Osteoblast (primary cell): ENCODE data around the gene CALHM1. TPM values are rescaled to one million over a fixed set of nuclear protein-coding genes. Genes with fewer than 3 reads are reported as not detected.
"Not testable (repeated sequence)": the region's sequence is repeated elsewhere in the genome, so short reads cannot be mapped to it uniquely, and the experiment has no call there.

Experiments
- DNase-seq: peaks from one replicate; pipeline ENCODE4 v3.0.0; 2011; ENCODE audit warnings: low spot score, mixed read lengths; ENCODE audit not compliant: insufficient read length; ENCODE audit errors: missing footprints
- H2AFZ ChIP-seq: 2 replicates; pipeline ENCODE4 v1.6.0; 2011; ENCODE audit warnings: mild to moderate bottlenecking, low read length
- H3K27ac ChIP-seq: 2 replicates; pipeline ENCODE4 v1.5.1; 2011; ENCODE audit warnings: mild to moderate bottlenecking, low read depth, low read length, moderate library complexity
- H3K27me3 ChIP-seq: 2 replicates; pipeline ENCODE4 v1.6.0; 2012; ENCODE audit warnings: mild to moderate bottlenecking, control low read depth, inconsistent platforms, low read length, moderate library complexity; ENCODE audit not compliant: insufficient read depth
- H3K36me3 ChIP-seq: 2 replicates; pipeline ENCODE4 v1.5.1; 2011; ENCODE audit warnings: mild to moderate bottlenecking, low read length, control low read depth, moderate library complexity; ENCODE audit not compliant: insufficient read depth
- H3K4me1 ChIP-seq: 2 replicates; pipeline ENCODE4 v1.5.1; 2011; ENCODE audit warnings: mild to moderate bottlenecking, low read length, control low read depth, moderate library complexity; ENCODE audit not compliant: insufficient read depth
- H3K4me2 ChIP-seq: 2 replicates; pipeline ENCODE4 v1.6.0; 2011; ENCODE audit warnings: mild to moderate bottlenecking, low read length; ENCODE audit not compliant: insufficient read depth
- H3K4me3 ChIP-seq: fragments of 200-600 bp; sonication (generic); 3 replicates; pipeline ENCODE4 v1.5.1; 2012; ENCODE audit warnings: mild to moderate bottlenecking, low read length, inconsistent platforms; ENCODE audit not compliant: insufficient read depth
- H3K79me2 ChIP-seq: 2 replicates; pipeline ENCODE4 v1.6.0; 2012; ENCODE audit warnings: mild to moderate bottlenecking, low read length, control low read depth, inconsistent platforms; ENCODE audit not compliant: insufficient read depth
- H3K9me3 ChIP-seq: 2 replicates; pipeline ENCODE4 v1.5.1; 2011; ENCODE audit warnings: low read depth, low read length, control low read depth
- H4K20me1 ChIP-seq: 2 replicates; pipeline ENCODE4 v1.6.0; 2012; ENCODE audit warnings: mild to moderate bottlenecking, low read length, control low read depth; ENCODE audit not compliant: insufficient read depth
- CTCF ChIP-seq: IDR thresholded peaks from 2 replicates; pipeline ENCODE4 v1.5.1; 2011; ENCODE audit warnings: mild to moderate bottlenecking, low read depth, low read length, moderate library complexity; ENCODE audit errors: extremely low read depth
- total RNA-seq: library from RNA; depleted of rRNA; stranded (reverse); fragments of >200 nt; gene quantifications from 2 replicates; pipeline ENCODE4 v1.2.3, GENCODE V29; 2012

Gene CALHM1
- total RNA-seq, 1 donor, result not detected

DNA sequence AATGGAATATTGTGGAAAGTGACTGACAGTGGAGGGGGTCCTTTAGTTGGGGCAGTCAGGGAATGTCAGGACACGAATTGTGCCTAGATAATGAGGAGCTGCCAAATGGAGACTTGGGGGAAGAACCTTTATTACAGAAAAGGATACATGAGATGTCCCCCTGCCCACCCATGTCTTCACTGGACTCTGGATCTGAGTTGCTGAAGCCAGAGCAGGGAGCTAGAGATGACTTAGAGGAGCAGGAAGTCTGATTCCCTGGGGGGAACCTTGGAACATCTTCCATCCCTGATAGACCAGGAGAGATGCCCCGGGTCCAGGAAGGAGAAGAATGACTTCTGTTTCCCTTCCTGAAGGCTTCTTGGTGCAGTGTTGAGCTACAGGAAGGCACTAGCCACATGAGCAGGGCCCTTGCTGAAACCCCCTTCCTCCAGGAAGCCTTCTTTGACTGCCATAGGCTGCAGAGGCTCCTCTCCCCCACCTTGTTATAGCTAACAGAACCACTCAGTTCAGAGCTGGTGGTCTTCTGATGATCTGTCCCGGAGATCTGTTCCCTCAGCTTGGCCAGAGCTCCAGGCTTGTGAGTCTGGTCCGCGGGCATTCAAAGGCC lies 34.1 kb upstream of the CALHM1 start:
- DNase-seq, result peak; percentile 82

DNA sequence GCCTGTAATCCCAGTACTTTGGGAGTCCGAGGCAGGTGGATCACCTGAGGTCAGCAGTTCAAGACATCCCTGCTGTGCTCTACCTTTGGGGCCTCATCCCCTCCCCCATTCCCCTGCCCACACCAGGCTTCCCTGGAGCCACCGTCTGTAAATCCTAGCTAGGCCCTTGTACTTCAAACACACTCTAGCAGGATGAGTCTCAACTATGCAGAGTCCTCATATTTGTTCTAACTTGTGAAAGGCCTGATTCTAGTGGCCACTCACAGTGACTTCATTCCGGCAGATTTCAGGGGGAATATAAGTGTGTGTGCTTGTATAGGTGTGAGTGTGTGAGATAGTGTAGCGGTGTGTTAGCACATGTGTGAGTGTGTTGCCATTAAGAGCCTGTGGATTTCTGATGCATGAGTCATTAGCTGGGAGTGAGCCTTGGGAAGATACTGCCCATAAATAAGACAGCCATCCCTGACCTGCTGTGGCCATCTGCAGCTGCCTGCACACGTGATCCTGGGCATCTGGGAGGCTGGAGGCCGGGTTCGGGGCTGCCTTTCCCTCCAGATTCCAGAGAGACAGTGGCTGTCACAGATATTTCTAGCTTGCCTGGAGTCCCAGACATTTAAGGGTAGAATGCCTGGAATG lies 33.1 kb upstream of the CALHM1 start:
- Histone ChIP-seq H3K36me3 (no peaks in the 10 kb centered on the region), H3K9me3 (no peaks in the 10 kb centered on the region), H3K4me3 (no peak overlapping the region), H3K27me3 (peaks cover 42% of the 10 kb centered on the region), H4K20me1 (no peaks in the 10 kb centered on the region), H3K79me2 (no peaks in the 10 kb centered on the region), H2AFZ (no peak overlapping the region), H3K4me1 (peaks cover 8% of the 10 kb centered on the region), H3K27ac (no peak overlapping the region), H3K4me2 (no peak overlapping the region)
- peak; percentile 95 for DNase-seq
- TF ChIP-seq CTCF, result no peak

More for the DNA sequence above, 34.1 kb upstream of the CALHM1 start:
- peak overlapping the region; percentile 70 for H3K4me2 ChIP-seq
- peaks cover 8% of the 10 kb centered on the region for H3K4me1 ChIP-seq
- no peak for TF ChIP-seq CTCF
- peak overlapping the region; percentile 61 for H3K4me3 ChIP-seq
- peaks cover 51% of the 10 kb centered on the region for H3K27me3 ChIP-seq
- H2AFZ ChIP-seq, result no peak overlapping the region
- H3K36me3 ChIP-seq, result no peaks in the 10 kb centered on the region
- no peak overlapping the region for H3K27ac ChIP-seq
- H3K79me2 ChIP-seq, result no peaks in the 10 kb centered on the region
- H4K20me1 ChIP-seq, result peaks cover 3% of the 10 kb centered on the region
- H3K9me3 ChIP-seq, result no peaks in the 10 kb centered on the region

DNA sequence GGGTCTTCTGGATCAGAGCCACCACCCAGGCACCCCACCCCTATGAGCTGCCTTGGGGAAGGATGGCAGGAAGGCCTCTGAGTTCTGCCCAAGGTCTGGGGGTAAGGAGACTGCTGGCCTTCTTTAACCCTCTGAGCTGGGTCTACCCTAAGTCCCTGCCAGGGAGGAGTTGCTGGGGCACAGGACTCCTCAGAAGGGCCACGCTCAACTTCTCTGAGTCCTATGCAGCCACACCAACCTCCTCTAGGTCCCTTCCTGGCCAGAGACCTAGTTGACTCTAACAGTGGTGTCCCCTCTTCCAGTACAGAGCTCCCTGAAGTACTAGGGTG lies 32.2 kb upstream of the CALHM1 start:
- H3K79me2 ChIP-seq, result no peaks in the 10 kb centered on the region
- no peak overlapping the region for H3K27ac ChIP-seq
- peaks cover 33% of the 10 kb centered on the region for H3K27me3 ChIP-seq
- no peaks in the 10 kb centered on the region for H4K20me1 ChIP-seq
- no peak overlapping the region for H2AFZ ChIP-seq
- no peak overlapping the region for H3K4me3 ChIP-seq
- H3K9me3 ChIP-seq, result no peaks in the 10 kb centered on the region
- no peak overlapping the region for H3K4me2 ChIP-seq
- H3K36me3 ChIP-seq, result no peaks in the 10 kb centered on the region
- peaks cover 8% of the 10 kb centered on the region for H3K4me1 ChIP-seq
- TF ChIP-seq CTCF, result no peak
- no peak for DNase-seq

GRCh38 chr10:103487410-103487708 lies 28.7 kb upstream of the CALHM1 start:
- Histone ChIP-seq H3K4me1 (peaks cover 7% of the 10 kb centered on the region), H3K36me3 (no peaks in the 10 kb centered on the region)

GRCh38 chr10:103486635-103487409 lies 28.1 kb upstream of the CALHM1 start:
- not testable (repeated sequence) for H2AFZ ChIP-seq, H3K4me2 ChIP-seq, H3K36me3 ChIP-seq, H3K4me3 ChIP-seq, H3K9me3 ChIP-seq, H3K27ac ChIP-seq, H3K4me1 ChIP-seq, H4K20me1 ChIP-seq, H3K27me3 ChIP-seq, H3K79me2 ChIP-seq
- peak; percentile 57 for DNase-seq

More at GRCh38 chr10:103487410-103487708, 28.7 kb upstream of the CALHM1 start:
- TF ChIP-seq CTCF, result no peak
- H2AFZ ChIP-seq, result no peak overlapping the region
- H3K4me3 ChIP-seq, result no peak overlapping the region
- H3K9me3 ChIP-seq, result no peaks in the 10 kb centered on the region
- H3K27ac ChIP-seq, result no peak overlapping the region
- no peaks in the 10 kb centered on the region for H3K79me2 ChIP-seq
- H4K20me1 ChIP-seq, result no peaks in the 10 kb centered on the region
- no peaks in the 10 kb centered on the region for H3K27me3 ChIP-seq
- H3K4me2 ChIP-seq, result no peak overlapping the region
- no peak for DNase-seq
